GM21576 (cell line): ENCODE results near the gene TSKU.

Experiments used
- ATAC-seq: cut with Tn5 transposase; IDR thresholded peaks from one replicate; pipeline ENCODE4 v1.9.1; 2021; ENCODE audit warnings: mild to moderate bottlenecking, moderate library complexity; ENCODE audit not compliant: unreplicated experiment

TSKU gene

GRCh38 chr11:76750746-76751145, 32.4 kb upstream of the TSKU start:
- ATAC-seq = no peak

GRCh38 chr11:76752321-76753143, 30.6 kb upstream of the TSKU start:
- ATAC-seq = no peak

GRCh38 chr11:76753449-76753848, 29.7 kb upstream of the TSKU start:
- ATAC-seq = no peak

- ATAC-seq = no peak
Measured at GRCh38 chr11:76753950-76754349, 29.2 kb upstream of the TSKU start.

DNA sequence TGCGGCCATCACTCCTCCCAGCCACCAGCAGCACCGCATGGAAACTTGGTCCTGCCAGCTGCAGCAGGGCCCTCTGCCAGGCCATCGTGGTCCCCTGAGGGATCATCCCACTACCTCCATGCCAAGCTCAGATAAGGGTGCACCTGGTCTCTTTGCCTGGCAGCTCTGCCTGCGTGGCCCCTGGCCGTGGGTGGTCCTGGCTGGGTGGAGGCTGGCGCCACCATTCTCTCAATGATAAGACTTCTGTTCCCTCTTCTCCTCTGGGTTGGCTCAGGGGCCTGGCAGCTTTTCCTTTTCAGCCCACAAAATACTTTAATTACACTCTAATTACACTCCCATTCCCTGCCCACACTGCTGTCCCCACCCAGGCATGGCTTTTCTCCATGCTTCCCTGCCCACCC, 26.8 kb upstream of the TSKU start:
- ATAC-seq = no peak

- ATAC-seq = no peak
Measured at GRCh38 chr11:76758311-76758710, 24.8 kb upstream of the TSKU start.

- ATAC-seq = no peak
Measured at GRCh38 chr11:76759092-76759491, 24.1 kb upstream of the TSKU start.

DNA sequence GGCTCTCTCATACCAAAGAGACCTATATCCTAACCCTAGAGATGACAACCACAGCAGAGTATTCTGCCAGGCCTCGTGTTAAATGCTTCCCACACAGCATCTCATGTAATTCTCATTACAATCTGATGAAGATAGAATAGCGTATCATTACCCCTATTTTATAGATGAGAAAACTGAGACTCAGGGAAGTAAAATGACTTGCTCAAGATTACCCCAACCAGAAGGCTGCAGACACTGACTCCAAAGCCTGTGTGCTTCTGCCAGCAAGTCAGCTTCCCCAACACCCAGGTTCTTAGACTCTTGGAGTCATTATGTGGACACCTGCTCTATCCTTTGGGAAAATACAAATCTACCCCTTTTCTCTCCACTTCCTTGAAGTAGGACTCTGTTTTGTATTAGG, 23.6 kb upstream of the TSKU start:
- ATAC-seq = no peak

DNA sequence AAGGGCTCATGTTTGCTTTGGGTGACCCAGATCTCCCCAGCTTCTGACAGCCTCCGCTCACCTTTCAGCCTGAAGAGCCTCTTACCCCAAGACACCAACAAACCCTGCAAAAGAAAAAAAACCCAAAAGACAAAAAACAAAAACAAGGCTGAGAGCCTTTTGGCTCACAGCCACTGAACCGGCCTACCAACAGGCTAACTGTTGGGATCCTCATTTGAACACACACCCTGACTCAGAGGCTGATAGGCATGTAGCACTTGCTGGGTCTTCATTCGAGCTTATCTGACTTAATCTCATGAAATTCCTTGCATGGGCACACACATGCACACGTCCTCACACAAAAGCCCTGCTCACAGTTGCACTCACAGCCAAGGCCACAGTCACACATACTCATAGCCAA, 22.9 kb upstream of the TSKU start:
- ATAC-seq = no peak

- no peak for ATAC-seq
Measured at GRCh38 chr11:76761718-76762355, 21.3 kb upstream of the TSKU start.

GRCh38 chr11:76762356-76762752, 20.8 kb upstream of the TSKU start:
- ATAC-seq = no peak

DNA sequence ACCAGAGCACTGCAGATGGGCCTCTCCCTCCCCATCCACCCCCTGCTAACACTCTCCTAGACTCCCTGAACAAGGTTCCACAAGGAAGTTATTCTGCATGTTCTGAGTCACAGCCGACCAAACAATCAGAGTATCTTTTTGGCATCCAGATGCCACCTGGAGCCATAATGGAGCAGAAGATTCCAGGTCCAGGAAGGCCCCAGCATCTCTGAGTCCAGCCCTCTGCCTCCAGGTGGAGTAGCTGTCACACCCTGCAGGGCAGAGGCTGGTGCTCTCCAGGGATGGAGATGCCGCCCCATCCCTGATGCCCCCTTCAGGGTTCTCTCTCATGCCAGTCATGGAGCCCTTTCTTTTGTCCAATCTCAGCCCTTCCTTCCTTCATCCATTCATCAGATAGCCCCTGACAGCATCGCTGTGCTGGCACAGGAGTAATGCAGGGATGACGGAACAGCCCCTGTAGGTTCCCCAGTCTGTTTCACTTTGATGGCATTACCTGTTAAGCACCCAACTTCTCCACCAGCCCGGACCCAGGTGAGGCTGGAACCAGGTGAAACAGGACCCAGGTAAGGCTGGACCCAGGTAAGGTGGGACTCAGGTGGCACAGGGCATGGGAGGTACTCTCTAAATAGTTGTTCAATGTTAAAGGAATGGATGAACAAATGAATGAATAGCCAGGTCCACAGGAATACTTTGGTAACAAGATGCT, 20.1 kb upstream of the TSKU start:
- no peak for ATAC-seq

DNA sequence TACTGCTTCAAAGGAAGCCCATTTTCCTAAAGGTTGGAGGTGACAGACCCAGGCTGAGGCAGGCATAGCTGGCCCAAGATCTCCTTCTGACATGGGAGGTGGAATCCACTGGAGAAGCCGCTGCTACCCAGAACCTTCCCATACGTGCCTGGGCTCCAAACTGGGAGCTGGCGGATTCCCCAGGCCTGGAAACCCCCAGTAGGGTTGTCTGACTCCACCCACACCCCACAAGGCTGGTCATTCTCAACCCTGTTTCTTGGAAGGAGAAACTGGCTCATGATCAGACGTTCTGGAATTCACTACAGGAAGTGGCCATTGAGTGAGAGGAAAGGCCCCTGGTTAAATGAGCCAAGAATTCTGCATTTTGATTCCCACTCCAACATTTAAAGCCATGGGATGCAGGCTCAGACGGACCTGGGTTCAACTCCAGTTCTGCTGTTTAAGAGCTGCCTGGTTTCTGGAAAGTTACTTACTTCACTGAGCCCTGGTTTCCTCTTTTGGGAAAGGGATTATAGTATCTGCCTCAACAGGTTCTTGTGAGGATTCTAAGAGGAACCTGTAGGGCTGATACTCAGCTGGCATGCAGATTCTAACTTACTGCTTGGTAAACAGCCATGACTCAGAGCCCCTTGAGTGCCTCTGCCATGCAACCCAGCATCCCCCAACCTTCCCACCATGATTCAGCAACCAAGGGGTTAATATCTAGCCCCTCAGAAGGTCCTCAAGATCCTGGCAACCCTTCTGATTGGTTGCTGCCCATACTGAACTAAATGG, 19.4 kb upstream of the TSKU start:
- ATAC-seq = no peak

DNA sequence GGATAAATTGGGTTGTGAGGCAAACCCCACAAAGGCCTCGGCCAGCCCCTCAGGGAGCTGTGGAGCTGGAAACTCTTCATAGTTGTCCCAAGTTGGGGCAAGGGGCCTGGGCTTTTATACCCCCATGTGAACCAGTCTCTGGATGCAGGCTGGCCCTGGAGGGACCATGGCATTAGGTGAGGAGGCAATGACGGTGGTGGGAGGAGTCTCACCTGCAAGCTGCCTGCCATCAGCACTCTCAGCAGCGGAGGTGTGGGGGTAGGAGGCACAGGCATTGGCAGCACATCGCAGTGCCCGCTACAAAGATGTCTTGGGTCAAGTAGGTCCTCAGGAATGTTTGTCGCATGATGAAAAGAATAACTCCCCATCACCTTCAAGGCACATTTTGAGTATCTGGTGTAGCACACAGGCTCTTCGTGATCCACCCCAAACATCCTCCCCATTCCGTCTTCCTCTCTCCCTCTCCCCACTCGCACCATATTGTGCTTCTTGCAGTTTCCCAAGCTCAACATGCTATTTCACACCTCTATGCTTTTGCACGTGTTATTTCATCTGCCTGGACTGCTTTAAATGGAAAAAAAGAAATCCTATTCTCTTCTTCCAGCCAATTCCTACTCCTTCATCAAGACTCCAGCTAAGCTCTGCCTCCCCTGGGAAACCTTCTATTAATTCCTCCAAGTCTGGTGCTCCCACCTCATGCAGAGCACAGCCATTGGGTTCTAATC, 18.1 kb upstream of the TSKU start:
- no peak for ATAC-seq

DNA sequence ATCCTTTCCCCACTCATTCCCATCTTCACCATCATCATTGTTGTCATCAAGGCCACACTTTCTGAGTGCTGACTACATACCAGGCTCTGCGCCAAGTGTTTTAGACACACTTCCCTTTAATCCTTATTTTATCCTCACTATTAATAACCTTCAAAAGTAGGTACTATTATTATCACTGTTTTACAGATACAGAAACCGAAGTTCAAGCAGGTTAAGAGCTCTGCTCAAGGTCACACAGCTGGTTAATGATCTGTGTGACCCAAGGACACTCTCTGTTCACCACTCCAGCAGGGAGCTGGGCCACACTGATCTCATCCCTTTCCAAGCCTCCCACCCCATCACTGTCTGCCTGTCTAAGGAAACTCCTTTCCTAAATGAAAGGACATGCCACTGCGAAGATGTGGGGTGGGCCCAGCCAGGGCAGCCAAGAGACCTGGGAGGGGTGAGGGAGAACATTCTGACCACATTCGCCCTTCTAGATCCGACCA, 17.2 kb upstream of the TSKU start:
- no peak for ATAC-seq

DNA sequence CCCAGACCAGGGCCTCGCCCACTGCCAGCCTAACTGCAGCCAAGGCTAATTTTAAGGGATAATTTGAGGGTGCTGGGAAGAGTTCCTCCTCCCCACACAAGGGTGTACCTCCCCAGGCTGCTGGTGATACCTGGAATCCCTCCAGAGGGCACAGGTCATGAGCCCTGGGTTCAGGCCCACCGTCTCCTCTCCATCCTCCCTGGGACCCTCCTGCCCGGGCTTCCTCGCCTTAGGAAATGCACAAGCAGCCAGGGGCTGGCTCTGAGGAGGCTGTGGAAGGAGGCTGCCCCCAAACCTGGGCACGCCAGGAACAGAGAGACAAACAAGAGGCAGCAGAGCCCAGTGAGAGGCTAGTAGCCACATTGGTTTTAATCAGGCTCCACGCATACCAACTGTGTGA, 16.6 kb upstream of the TSKU start:
- ATAC-seq = no peak

DNA sequence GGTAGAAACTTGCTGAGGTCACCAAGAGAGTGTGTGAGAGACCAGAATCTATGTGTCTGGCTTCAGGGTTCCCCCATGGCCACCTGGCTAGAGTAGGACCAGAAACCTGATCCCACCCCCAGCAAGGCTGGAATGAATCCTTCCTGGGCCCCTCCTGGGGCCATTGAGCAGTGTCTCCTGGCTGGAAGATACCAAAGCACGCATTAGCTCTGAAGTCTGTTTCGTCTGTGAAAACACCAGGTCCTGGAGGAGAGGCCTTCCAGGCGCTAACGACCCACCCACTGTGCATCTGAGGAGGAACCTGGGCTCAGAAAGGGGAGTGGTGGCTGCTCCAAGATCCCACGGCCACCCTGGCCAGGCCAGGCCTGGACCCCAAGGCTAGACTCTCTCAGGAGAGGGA, 15.5 kb upstream of the TSKU start:
- ATAC-seq = no peak

- ATAC-seq = no peak
Measured at GRCh38 chr11:76768088-76768908, 14.9 kb upstream of the TSKU start.

DNA sequence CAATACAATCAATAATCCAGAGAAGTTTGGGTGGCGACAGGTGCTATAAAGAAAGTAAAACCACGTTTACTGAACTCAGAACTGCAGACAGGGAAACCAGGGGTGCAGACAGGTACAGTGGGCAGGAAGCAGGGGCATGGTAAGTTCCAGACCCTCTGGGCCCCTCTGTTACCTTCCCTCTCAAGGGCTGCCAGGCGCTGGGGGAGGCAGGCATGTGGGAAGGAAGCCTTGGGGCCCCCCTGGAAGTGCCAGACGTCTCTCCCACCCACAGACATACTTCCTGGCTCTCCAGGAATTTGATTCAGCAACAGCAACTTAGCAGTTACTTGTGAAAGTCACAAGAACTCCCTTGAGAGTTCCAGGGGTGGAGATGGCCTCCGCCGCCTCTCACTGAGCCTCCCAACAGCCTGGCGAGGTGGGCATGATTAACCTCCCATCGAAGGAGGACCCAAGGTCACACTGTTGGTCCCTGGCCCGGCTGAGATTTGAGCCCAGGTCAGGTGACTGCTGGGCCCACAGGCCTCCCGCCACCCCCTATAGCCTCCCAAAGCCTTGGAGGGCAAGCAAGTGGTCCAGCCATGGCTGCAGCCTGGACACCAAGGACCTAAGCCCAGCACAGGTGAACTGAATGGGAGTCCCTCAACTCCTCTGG, 14.1 kb upstream of the TSKU start:
- ATAC-seq = no peak
